HepG2 (cell line): ENCODE results near the gene BMP6.

Experiments
- EP300 ChIP-seq, 3 experiments: sonication (generic) in 1 of 3; formaldehyde crosslinking in 1 of 3; IDR thresholded peaks; 2 replicates each; pipeline versions ENCODE4 v1.5.1 to v1.6.1; 2011 to 2020; ENCODE audit warnings: low read depth in 2 of 3, low read length in 2 of 3, borderline replicate concordance in 1 of 3, improper control_type of control experiment in 1 of 3, mild to moderate bottlenecking in 1 of 3, missing genetic modification reagents in 1 of 3, moderate library complexity in 1 of 3
- EZH2 ChIP-seq: conservative IDR thresholded peaks from 2 replicates; pipeline ENCODE4 v1.6.1; 2012; ENCODE audit warnings: mild to moderate bottlenecking, low read depth, low read length, moderate library complexity
- FOXM1 ChIP-seq: sonication (generic); formaldehyde crosslinking; IDR thresholded peaks from 2 replicates; pipeline ENCODE4 v1.5.0; 2020; ENCODE audit warnings: missing genetic modification reagents
- HCFC1 ChIP-seq: fragments of 150-350 bp; IDR thresholded peaks from 2 replicates; pipeline ENCODE4 v1.6.1; 2014; ENCODE audit warnings: low read depth, low read length
- SMYD3 ChIP-seq: sonication (generic); formaldehyde crosslinking; IDR thresholded peaks from 2 replicates; pipeline ENCODE4 v1.8.1; 2023; ENCODE audit warnings: mild to moderate bottlenecking, missing genetic modification reagents
- SP5 ChIP-seq: IDR thresholded peaks from 2 replicates; pipeline ENCODE4 v1.6.1; 2016; ENCODE audit warnings: low read depth, borderline replicate concordance
- ZNF496 ChIP-seq: sonication (generic); formaldehyde crosslinking; IDR thresholded peaks from 2 replicates; pipeline ENCODE4 v1.8.1; 2023; ENCODE audit warnings: mild to moderate bottlenecking, moderate library complexity, missing genetic modification reagents; ENCODE audit not compliant: insufficient replicate concordance
- TF ChIP-seq, protein P1 (sequence below): sonication (generic); formaldehyde crosslinking; conservative IDR thresholded peaks from 2 replicates; pipeline ENCODE4 v1.4.0; 2020; ENCODE audit warnings: missing genetic modification reagents
- TF ChIP-seq, protein P2 (sequence below): sonication (generic); formaldehyde crosslinking; IDR thresholded peaks from 2 replicates; pipeline ENCODE4 v1.5.1; 2020; ENCODE audit warnings: missing genetic modification reagents, mild to moderate bottlenecking, borderline replicate concordance
- TF ChIP-seq, protein P3 (sequence below): IDR thresholded peaks from 2 replicates; pipeline ENCODE4 v1.6.1; 2012; ENCODE audit warnings: inconsistent platforms

DNA sequence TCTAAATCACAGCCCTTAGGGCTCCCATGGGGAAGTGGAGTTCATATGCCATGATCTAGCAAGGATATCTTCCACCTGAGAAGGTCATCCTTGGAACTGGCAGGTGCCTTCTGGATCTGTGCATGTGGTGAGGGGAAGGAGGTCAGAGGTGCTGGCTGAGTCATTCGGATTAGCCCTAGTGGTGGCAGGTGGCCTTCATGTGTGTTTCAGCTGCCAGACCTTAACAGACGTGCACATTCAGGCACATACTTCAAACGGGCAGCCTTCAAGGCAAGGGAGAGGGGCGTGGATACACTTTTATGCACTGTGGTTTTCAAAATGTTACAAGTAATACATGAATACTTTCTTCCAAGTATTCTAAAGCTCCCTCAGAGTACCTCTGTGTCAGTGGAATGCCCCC, 51.2 kb downstream of the BMP6 start:
- TF ChIP-seq, protein P1, sequence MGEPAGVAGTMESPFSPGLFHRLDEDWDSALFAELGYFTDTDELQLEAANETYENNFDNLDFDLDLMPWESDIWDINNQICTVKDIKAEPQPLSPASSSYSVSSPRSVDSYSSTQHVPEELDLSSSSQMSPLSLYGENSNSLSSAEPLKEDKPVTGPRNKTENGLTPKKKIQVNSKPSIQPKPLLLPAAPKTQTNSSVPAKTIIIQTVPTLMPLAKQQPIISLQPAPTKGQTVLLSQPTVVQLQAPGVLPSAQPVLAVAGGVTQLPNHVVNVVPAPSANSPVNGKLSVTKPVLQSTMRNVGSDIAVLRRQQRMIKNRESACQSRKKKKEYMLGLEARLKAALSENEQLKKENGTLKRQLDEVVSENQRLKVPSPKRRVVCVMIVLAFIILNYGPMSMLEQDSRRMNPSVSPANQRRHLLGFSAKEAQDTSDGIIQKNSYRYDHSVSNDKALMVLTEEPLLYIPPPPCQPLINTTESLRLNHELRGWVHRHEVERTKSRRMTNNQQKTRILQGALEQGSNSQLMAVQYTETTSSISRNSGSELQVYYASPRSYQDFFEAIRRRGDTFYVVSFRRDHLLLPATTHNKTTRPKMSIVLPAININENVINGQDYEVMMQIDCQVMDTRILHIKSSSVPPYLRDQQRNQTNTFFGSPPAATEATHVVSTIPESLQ = no peak
- TF ChIP-seq FOXM1 = no peak
- no peak for TF ChIP-seq SP5 (CRISPR knock-in tag)
- TF ChIP-seq, protein P2, sequence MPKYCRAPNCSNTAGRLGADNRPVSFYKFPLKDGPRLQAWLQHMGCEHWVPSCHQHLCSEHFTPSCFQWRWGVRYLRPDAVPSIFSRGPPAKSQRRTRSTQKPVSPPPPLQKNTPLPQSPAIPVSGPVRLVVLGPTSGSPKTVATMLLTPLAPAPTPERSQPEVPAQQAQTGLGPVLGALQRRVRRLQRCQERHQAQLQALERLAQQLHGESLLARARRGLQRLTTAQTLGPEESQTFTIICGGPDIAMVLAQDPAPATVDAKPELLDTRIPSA (CRISPR knock-in tag) = no peak
- TF ChIP-seq HCFC1 = no peak
- no peak for TF ChIP-seq SMYD3
- TF ChIP-seq EP300 (IDR thresholded peaks at IDR 0.05; ENCODE audit: low read depth in 2 of 2, low read length in 2 of 2) = no peak
- no peak for TF ChIP-seq EP300 (CRISPR knock-in tag; IDR thresholded peaks at IDR 0.05; ENCODE audit: borderline replicate concordance)
- no peak for TF ChIP-seq ZNF496 (CRISPR knock-in tag)
- TF ChIP-seq EZH2 = no peak
- TF ChIP-seq, protein P3, sequence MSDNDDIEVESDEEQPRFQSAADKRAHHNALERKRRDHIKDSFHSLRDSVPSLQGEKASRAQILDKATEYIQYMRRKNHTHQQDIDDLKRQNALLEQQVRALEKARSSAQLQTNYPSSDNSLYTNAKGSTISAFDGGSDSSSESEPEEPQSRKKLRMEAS = no peak
